K562 (cell line): ENCODE data around the gene RRM2. TPM values are rescaled to one million over a fixed set of nuclear protein-coding genes. Genes with fewer than 3 reads are reported as not detected.

Experiments used
- ATAC-seq: fragments of 200-7000 bp; cut with Tn5 transposase; 3 replicates; pipeline ENCODE4 v1.9.1; 2020; ENCODE audit warnings: moderate library complexity
- BruUV-seq: library from RNA; stranded (reverse); fragments of 400-500 nt; replicated peaks from 2 replicates; lab custom pipeline; 2021; lab: Mats Ljungman, UMichigan
- CTCF ChIA-PET: fragments of 300-600 bp; formaldehyde crosslinking; extraction: SDS; loops from one replicate; lab custom pipeline; 2021; ENCODE audit warnings: low intra/inter-chr PET ratio; lab: Yijun Ruan, JAX
- POLR2A ChIA-PET: fragments of 300-600, 350-650 bp; sonication (Branson Sonifier 250); formaldehyde crosslinking; extraction: SDS; loops from one replicate; lab custom pipeline; 2021; ENCODE audit warnings: antibody characterized with exemption, inconsistent platforms; lab: Yijun Ruan, JAX
- DNase-seq, 4 experiments: peaks; one replicate each; pipeline versions ENCODE4 v3.0.0 to v3.0.0-alpha.2; 2011 to 2018; ENCODE audit warnings: low spot score in 3 of 4, mixed read lengths in 3 of 4; ENCODE audit errors: extremely low read depth in 1 of 4
- FAIRE-seq: peaks from 2 replicates; lab custom pipeline; 2011; peaks lifted over from hg19 to GRCh38; lab: Jason Lieb, UNC
- H2AFZ ChIP-seq: 2 replicates; pipeline ENCODE4 v1.6.0; 2011; ENCODE audit warnings: low read depth, low read length, control low read depth, inconsistent platforms
- H3K27ac ChIP-seq: fragments of 200-600 bp; 3 replicates; pipeline ENCODE4 v1.8.0; 2011; ENCODE audit warnings: low read depth, mild to moderate bottlenecking, control low read depth, inconsistent platforms, low read length, moderate library complexity, mixed read lengths; ENCODE audit errors: extremely low read depth
- H3K27me3 ChIP-seq, 2 experiments: fragments of 300-600 bp in 1 of 2; 2 replicates in 1 of 2; 3 replicates in 1 of 2; pipeline versions ENCODE4 v1.6.0 to v1.8.0; 2011; ENCODE audit warnings: inconsistent platforms in 2 of 2, low read length in 2 of 2, mild to moderate bottlenecking in 1 of 2, mixed read lengths in 1 of 2, moderate library complexity in 1 of 2; ENCODE audit not compliant: control insufficient read depth in 2 of 2, insufficient read depth in 2 of 2
- H3K36me3 ChIP-seq: fragments of 300-600 bp; 3 replicates; pipeline ENCODE4 v1.8.0; 2011; ENCODE audit warnings: mild to moderate bottlenecking, low read length, inconsistent platforms; ENCODE audit not compliant: control insufficient read depth, insufficient read depth
- H3K4me1 ChIP-seq, 2 experiments: fragments of 200-600 bp in 1 of 2; replicated peaks in 1 of 2; 2 replicates in 1 of 2; 3 replicates in 1 of 2; pipeline versions ENCODE4 v1.5.1 to v1.8.0; 2011; ENCODE audit warnings: inconsistent platforms in 2 of 2, low read length in 2 of 2, mild to moderate bottlenecking in 1 of 2, mixed read lengths in 1 of 2, moderate library complexity in 1 of 2; ENCODE audit not compliant: control insufficient read depth in 2 of 2, insufficient read depth in 2 of 2
- H3K4me2 ChIP-seq: 2 replicates; pipeline ENCODE4 v1.6.1; 2011; ENCODE audit warnings: low read length, control low read depth, inconsistent platforms, mixed read lengths; ENCODE audit not compliant: insufficient read depth
- H3K4me3 ChIP-seq: fragments of 200-600 bp; sonication (generic), shearing (Covaris generic); 2 replicates; pipeline ENCODE4 v1.5.1; 2016; ENCODE audit warnings: control low read depth, inconsistent platforms
- H3K79me2 ChIP-seq: fragments of 200-600 bp; 3 replicates; pipeline ENCODE4 v1.8.0; 2011; ENCODE audit warnings: low read length, inconsistent platforms; ENCODE audit not compliant: control insufficient read depth, insufficient read depth
- H3K9ac ChIP-seq, 2 experiments: 2 replicates each; pipeline versions ENCODE4 v1.6.0 to v1.6.1; 2011; ENCODE audit warnings: low read depth in 2 of 2, low read length in 2 of 2, control low read depth in 1 of 2, inconsistent platforms in 1 of 2, mild to moderate bottlenecking in 1 of 2, mixed read lengths in 1 of 2; ENCODE audit not compliant: insufficient read depth in 1 of 2
- H3K9me1 ChIP-seq: one replicate; pipeline ENCODE4 v1.6.0; 2011; ENCODE audit warnings: inconsistent platforms, mild to moderate bottlenecking, low read length, moderate library complexity; ENCODE audit not compliant: control insufficient read depth, insufficient read depth
- H3K9me3 ChIP-seq: replicated peaks from 2 replicates; pipeline ENCODE4 v1.5.1; 2011; ENCODE audit warnings: low read depth, low read length, inconsistent platforms; ENCODE audit not compliant: control insufficient read depth, insufficient read depth
- H4K20me1 ChIP-seq: replicated peaks from 2 replicates; pipeline ENCODE4 v1.6.1; 2011; ENCODE audit warnings: low read length, inconsistent platforms, mixed read lengths; ENCODE audit not compliant: control insufficient read depth, insufficient read depth
- ARID1B ChIP-seq: fragments of 450-650 bp; IDR thresholded peaks from 2 replicates; pipeline ENCODE4 v1.6.1; 2016; ENCODE audit warnings: antibody characterized with exemption, mild to moderate bottlenecking, inconsistent platforms
- BRCA1 ChIP-seq, 2 experiments: fragments of 450-650 bp in 1 of 2; sonication (generic) in 1 of 2; formaldehyde crosslinking in 1 of 2; IDR thresholded peaks; 2 replicates each; pipeline versions ENCODE4 v1.5.0 to v1.6.1; 2017 to 2020; ENCODE audit warnings: mild to moderate bottlenecking in 1 of 2, missing genetic modification reagents in 1 of 2
- ETV6 ChIP-seq, 3 experiments: fragments of 150-350 bp in 1 of 3; sonication (generic) in 1 of 3; formaldehyde crosslinking in 1 of 3; IDR thresholded peaks; 2 replicates each; pipeline versions ENCODE4 v1.6.1 to v1.8.0; 2014 to 2022; ENCODE audit warnings: borderline replicate concordance in 2 of 3, low read depth in 2 of 3, antibody characterized with exemption in 1 of 3, low read length in 1 of 3, mild to moderate bottlenecking in 1 of 3, missing genetic modification reagents in 1 of 3
- FOXA1 ChIP-seq: fragments of 450-650 bp; IDR thresholded peaks from 2 replicates; pipeline ENCODE4 v1.6.1; 2016; ENCODE audit warnings: mild to moderate bottlenecking, borderline replicate concordance
- KLF6 ChIP-seq: fragments of 250-450 bp; sonication (Bioruptor Pico); IDR thresholded peaks from 2 replicates; pipeline ENCODE4 v1.4.0; 2020; ENCODE audit warnings: mild to moderate bottlenecking, moderate library complexity, borderline replicate concordance
- SNRNP70 ChIP-seq: fragments of 200-400 bp; formaldehyde crosslinking; optimal IDR thresholded peaks from 2 replicates; pipeline ENCODE3; 2017; ENCODE audit warnings: low read depth, low read length
- SP1 ChIP-seq: sonication (generic); formaldehyde crosslinking; IDR thresholded peaks from 2 replicates; pipeline ENCODE4 v1.8.1; 2022; ENCODE audit warnings: mild to moderate bottlenecking, missing genetic modification reagents
- ZC3H11A ChIP-seq: IDR thresholded peaks from 2 replicates; pipeline ENCODE4 v1.6.1; 2012; ENCODE audit warnings: low read depth, low read length, improper control_type of control experiment
- ZFP36 ChIP-seq: fragments of 150-350 bp; IDR thresholded peaks from 2 replicates; pipeline ENCODE4 v1.6.1; 2018; ENCODE audit warnings: low read length, low read depth; ENCODE audit not compliant: partially characterized antibody
- ZNF347 ChIP-seq: fragments of 450-650 bp; formaldehyde crosslinking; IDR thresholded peaks from 2 replicates; pipeline ENCODE4 v1.4.0; 2020; ENCODE audit warnings: low read depth, mild to moderate bottlenecking, moderate library complexity
- ZNF57 ChIP-seq: fragments of 450-650 bp; formaldehyde crosslinking; IDR thresholded peaks from 2 replicates; pipeline ENCODE4 v1.4.0; 2020; ENCODE audit warnings: mild to moderate bottlenecking, moderate library complexity
- WGBS: fragments of 100-300 bp; shearing (Covaris generic); methylation state at CpG from one replicate; pipeline ENCODE4 v1.1.6; 2016; ENCODE audit warnings: low coverage, mixed read lengths; ENCODE audit not compliant: insufficient coverage; ENCODE audit errors: missing lambda C conversion rate; 5-methylcytosine and 5-hydroxymethylcytosine counted together
- in situ Hi-C: fragments of 300-500 bp; cut with MboI; formaldehyde crosslinking; loops from 4 replicates; pipeline ENCODE4 v1.15.0; 2018; ENCODE audit warnings: inconsistent platforms, mixed read lengths
- intact Hi-C: fragments of 100-400 bp; cut with micrococcal nuclease; formaldehyde crosslinking; loops from 2 replicates; pipeline ENCODE4 v1.14.2; 2022
- polyA plus RNA-seq, 8 experiments: library from polyadenylated mRNA; depleted of rRNA in 4 of 8; stranded (reverse) in 5 of 8; unstranded in 3 of 8; fragments of >200 nt; fragmentation: Nextera tagmentation in 2 of 8; fragmentation: Illumina TruSeq in 1 of 8; extraction: Ambion mirVana in 2 of 8; extraction: Trizol in 1 of 8; gene quantifications; 2 replicates each; pipeline versions ENCODE4 v1.2.1 to v1.2.3, GENCODE V29; 2011 to 2014; ENCODE audit warnings: inconsistent platforms in 1 of 8, missing spikeins in 1 of 8
- total RNA-seq, 7 experiments: library from RNA; depleted of rRNA in 6 of 7; stranded (reverse); fragments of >200 nt in 6 of 7; fragmentation: Illumina TruSeq in 2 of 7; extraction: Trizol in 2 of 7; gene quantifications; 2 replicates each; pipeline versions ENCODE4 v1.2.1 to v1.2.3, GENCODE V29; 2011 to 2021; ENCODE audit warnings: low replicate concordance in 1 of 7
- TF ChIP-seq, protein P1 (sequence below): fragments of 250-450 bp; sonication (Bioruptor Pico); IDR thresholded peaks from 2 replicates; pipeline ENCODE4 v1.4.0; 2020; ENCODE audit warnings: mild to moderate bottlenecking, moderate library complexity

Gene RRM2
- total and polyA plus RNA-seq, 9 of the 15 experiments (the other 6 are each of a cell fraction or from before 2014, with no cell fraction given) = 50.1 to 244 (median 128) TPM

GRCh38 chr2:10160203-10160955 is 37.8 kb downstream of the RRM2 start (continued):
- no peak for TF ChIP-seq ETV6 (IDR thresholded peaks at IDR 0.05; ENCODE audit: borderline replicate concordance in 1 of 2, low read depth in 2 of 2, low read length in 1 of 2)
- no peak for TF ChIP-seq ETV6 (CRISPR knock-in tag; IDR thresholded peaks at IDR 0.05; ENCODE audit: borderline replicate concordance)
- no peak for TF ChIP-seq ZNF57 (CRISPR knock-in tag)
- TF ChIP-seq, all 486 proteins: peak for 0

- no peak for ATAC-seq
- H3K4me3 ChIP-seq = no peak overlapping the region
- intact Hi-C loops (no loop called here), in situ Hi-C loops (no loop called here)
- DNase-seq = no peak
- no peaks in the 10 kb centered on the region for H4K20me1 ChIP-seq
- H3K9me3 ChIP-seq = no peaks in the 10 kb centered on the region
- no peak overlapping the region for H3K27ac ChIP-seq
- ChIA-PET CTCF (interaction anchor here (0.6 kb wide), 1 partner anchor 274 kb away, joined by 3 read pairs; no protein-coding TSS in a partner anchor), POLR2A (interaction anchor here (0.6 to 0.9 kb wide), 2 partner anchors 8 to 23 kb away, joined by 3 to 4 read pairs; no protein-coding TSS in a partner anchor)
- H3K9ac ChIP-seq = no peak overlapping the region
- H3K9me1 ChIP-seq = no peaks in the 10 kb centered on the region
- H3K36me3 ChIP-seq = peaks cover 33% of the 10 kb centered on the region; the same call in 2 of the 3 replicates
- no peaks in the 10 kb centered on the region for H3K27me3 ChIP-seq
- no peak overlapping the region for H2AFZ ChIP-seq
- no peaks in the 10 kb centered on the region for H3K79me2 ChIP-seq
- WGBS = 77% methylated on average over 12 of the region's 12 CpGs
- no TSS peak for BruUV-seq
- FAIRE-seq = no peak
- peaks cover 0 to 20% of the 10 kb centered on the region in 2 experiments; a peak in 1 of 5 replicates for H3K4me1 ChIP-seq
- no peak overlapping the region for H3K4me2 ChIP-seq
- TF ChIP-seq ARID1B (no peak), SP1 (CRISPR knock-in tag) (no peak), ZC3H11A (no peak), SNRNP70 (no peak), KLF6 (CRISPR knock-in tag) (no peak), ZNF347 (CRISPR knock-in tag) (no peak), ZFP36 (peak; percentile 29), FOXA1 (no peak), BRCA1 (IDR thresholded peaks at IDR 0.05) (no peak), BRCA1 (CRISPR knock-in tag; IDR thresholded peaks at IDR 0.05) (no peak)
- TF ChIP-seq, protein P1, sequence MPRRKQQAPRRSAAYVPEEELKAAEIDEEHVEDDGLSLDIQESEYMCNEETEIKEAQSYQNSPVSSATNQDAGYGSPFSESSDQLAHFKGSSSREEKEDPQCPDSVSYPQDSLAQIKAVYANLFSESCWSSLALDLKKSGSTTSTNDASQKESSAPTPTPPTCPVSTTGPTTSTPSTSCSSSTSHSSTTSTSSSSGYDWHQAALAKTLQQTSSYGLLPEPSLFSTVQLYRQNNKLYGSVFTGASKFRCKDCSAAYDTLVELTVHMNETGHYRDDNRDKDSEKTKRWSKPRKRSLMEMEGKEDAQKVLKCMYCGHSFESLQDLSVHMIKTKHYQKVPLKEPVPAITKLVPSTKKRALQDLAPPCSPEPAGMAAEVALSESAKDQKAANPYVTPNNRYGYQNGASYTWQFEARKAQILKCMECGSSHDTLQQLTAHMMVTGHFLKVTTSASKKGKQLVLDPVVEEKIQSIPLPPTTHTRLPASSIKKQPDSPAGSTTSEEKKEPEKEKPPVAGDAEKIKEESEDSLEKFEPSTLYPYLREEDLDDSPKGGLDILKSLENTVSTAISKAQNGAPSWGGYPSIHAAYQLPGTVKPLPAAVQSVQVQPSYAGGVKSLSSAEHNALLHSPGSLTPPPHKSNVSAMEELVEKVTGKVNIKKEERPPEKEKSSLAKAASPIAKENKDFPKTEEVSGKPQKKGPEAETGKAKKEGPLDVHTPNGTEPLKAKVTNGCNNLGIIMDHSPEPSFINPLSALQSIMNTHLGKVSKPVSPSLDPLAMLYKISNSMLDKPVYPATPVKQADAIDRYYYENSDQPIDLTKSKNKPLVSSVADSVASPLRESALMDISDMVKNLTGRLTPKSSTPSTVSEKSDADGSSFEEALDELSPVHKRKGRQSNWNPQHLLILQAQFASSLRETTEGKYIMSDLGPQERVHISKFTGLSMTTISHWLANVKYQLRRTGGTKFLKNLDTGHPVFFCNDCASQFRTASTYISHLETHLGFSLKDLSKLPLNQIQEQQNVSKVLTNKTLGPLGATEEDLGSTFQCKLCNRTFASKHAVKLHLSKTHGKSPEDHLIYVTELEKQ (CRISPR knock-in tag) = no peak
Observed at GRCh38 chr2:10161206-10161931, 38.8 kb downstream of the RRM2 start.
